ENCODE data around the gene ACAA2.
A peak's percentile ranks its signal among the peaks of the same experiment; 100 is the strongest.
"Not testable (repeated sequence)": the region's sequence is repeated elsewhere in the genome, so short reads cannot be mapped to it uniquely, and the experiment has no call there.

ACAA2 gene

DNA sequence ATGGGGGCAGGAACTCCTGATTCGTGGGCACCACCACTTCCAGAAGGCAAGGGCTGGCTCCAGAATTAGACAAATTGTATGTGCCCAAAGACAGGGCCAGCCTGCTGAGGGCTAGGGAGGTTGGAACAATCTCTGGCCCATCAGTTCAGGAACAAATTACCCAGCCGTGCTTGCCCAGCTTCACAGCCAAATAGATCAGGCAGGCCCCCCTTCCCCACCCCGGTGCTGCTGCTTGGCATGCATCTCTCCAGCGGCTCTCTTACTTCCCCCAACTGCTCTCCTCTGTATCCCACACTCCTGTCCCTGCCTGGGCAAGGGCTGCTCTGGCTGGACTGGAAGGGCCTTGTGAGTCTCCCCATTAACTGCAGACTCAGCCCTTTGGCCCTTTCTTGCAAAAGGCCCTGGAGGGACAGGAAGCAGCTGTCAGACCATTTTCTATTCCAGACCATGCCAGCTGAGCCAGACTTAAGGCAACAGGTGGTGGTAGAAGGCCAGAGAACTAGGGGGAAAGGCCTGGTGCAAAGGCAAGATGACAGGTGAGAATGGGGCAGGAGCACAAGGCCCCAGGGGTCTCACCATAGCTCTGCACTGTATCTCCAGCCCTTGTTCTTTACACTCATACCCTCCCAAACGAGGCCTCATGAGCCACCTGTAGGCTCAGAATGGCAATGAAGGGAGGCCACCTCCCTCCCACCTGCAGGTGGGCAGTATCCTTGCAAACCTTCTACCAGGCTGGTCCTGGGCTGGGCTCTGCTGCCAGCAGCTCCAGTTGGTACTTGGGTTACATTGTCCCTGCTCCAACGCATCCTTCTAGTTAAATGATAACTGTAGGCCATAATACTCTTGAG lies 30.7 kb upstream of the ACAA2 start:
- H3K9me3 ChIP-seq (ENCODE audit: control insufficient read depth, low read length) = no peaks in the 10 kb centered on the region
- no peak overlapping the region for H3K4me3 ChIP-seq (ENCODE audit: low read length)
- DNase-seq (ENCODE audit: low read depth) = no peak
- peaks cover 26% of the 10 kb centered on the region for H3K4me1 ChIP-seq (ENCODE audit: control insufficient read depth, insufficient read depth, low read length)
- no peak overlapping the region for H3K9ac ChIP-seq (ENCODE audit: low read length)
- H3K36me3 ChIP-seq (ENCODE audit: control insufficient read depth, insufficient read depth, low read length, severe bottlenecking) = no peaks in the 10 kb centered on the region
- peaks cover 6% of the 10 kb centered on the region for H3K27me3 ChIP-seq (replicated peaks; ENCODE audit: control insufficient read depth, insufficient read depth, low read length)

DNA sequence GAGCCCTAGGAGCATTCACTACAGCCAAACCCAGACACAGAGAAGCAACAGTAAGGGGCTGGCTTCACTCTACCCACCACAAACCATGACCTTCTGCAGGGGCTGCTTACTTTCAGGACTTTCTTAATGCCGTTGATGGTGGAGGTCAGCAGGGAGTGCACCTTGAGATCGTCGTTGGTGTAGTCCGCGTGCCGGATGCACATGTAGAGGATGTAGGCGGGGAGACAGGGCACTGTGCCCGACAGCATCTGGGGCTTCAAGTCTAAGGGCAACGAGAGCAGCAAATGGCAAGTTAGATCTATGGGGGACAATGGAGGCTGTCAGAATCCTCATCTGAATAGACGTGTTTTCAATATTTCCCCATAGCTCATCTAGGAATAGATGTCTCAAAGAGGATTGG lies 29.8 kb upstream of the ACAA2 start:
- no peak for DNase-seq (ENCODE audit: low read depth)
- Histone ChIP-seq H3K4me1 (ENCODE audit: control insufficient read depth, insufficient read depth, low read length) (peaks cover 26% of the 10 kb centered on the region), H3K9ac (ENCODE audit: low read length) (no peak overlapping the region), H3K36me3 (ENCODE audit: control insufficient read depth, insufficient read depth, low read length, severe bottlenecking) (no peaks in the 10 kb centered on the region), H3K4me3 (ENCODE audit: low read length) (no peak overlapping the region), H3K27me3 (replicated peaks; ENCODE audit: control insufficient read depth, insufficient read depth, low read length) (no peaks in the 10 kb centered on the region), H3K9me3 (ENCODE audit: control insufficient read depth, low read length) (no peaks in the 10 kb centered on the region)

DNA sequence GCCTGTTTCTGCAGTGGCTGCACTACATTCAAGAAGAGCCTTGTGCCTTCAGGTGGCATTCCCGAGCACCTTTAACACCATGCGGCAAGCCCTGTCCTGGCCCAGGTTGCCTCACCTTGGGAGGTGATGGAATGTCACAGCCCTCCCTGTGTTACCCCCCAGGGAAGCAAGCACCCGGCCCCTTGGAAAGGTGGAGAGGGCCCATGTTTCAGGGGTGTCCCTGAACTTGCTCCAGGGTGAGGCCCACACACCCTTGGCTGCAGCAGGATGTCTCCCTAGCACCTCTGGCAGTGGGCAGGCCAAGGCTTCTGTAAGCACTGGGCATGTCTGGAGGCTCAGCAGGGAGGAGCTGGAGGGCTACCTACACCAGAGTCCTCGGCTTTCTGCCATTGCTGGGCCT lies 29.3 kb upstream of the ACAA2 start:
- Histone ChIP-seq H3K36me3 (ENCODE audit: control insufficient read depth, insufficient read depth, low read length, severe bottlenecking) (no peaks in the 10 kb centered on the region), H3K9ac (ENCODE audit: low read length) (no peak overlapping the region), H3K4me3 (ENCODE audit: low read length) (no peak overlapping the region), H3K9me3 (ENCODE audit: control insufficient read depth, low read length) (no peaks in the 10 kb centered on the region), H3K4me1 (ENCODE audit: control insufficient read depth, insufficient read depth, low read length) (peaks cover 26% of the 10 kb centered on the region), H3K27me3 (replicated peaks; ENCODE audit: control insufficient read depth, insufficient read depth, low read length) (no peaks in the 10 kb centered on the region)
- DNase-seq (ENCODE audit: low read depth) = no peak

DNA sequence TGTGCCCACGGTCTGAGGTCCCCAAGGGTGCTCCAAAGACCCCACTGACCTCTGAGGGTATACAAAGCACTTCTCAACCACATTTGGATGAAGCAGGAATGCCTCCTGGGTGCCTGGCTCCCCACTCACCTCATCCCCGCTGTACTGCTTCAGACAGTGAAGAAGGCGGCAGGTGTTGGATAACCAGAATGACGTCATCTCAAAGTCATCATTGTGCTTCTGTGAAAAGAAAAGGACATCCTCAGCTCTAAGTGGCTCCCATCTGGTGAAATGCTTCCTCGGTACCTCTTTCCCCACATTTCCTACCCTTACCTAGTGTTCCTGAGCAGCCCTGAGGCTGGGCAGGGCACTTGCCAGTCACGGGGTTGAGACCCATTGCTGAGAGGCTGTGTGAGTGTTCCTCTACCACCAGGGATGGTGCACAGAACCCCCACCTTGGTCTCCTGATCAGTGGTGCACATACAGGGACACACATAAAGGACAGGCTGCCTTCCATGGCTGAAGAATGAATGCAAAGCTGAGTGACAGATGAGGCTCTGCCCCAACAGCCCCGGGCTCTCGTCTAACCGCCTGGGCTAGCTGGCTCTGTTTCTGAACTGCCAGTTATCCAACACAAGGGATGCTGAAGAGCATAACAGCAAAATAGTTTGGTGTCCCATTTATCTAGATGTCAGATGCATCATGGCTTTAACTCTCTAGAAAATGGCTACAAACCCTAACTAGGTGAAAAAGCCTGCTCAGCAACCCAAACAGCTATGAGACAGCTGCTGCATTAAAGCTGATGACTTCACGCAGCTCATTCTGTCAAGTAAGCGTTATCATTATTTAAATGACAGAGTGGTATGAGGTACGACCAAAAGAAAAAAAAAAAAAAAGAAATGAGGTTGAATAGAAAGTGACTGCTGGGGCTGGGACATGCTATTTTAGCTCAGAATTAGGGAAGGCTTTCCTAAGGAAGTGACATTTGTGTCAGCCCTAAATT lies 28.2 kb upstream of the ACAA2 start:
- H3K4me3 ChIP-seq (ENCODE audit: low read length) = no peak overlapping the region
- H3K4me1 ChIP-seq (ENCODE audit: control insufficient read depth, insufficient read depth, low read length) = peaks cover 26% of the 10 kb centered on the region
- H3K36me3 ChIP-seq (ENCODE audit: control insufficient read depth, insufficient read depth, low read length, severe bottlenecking) = no peaks in the 10 kb centered on the region
- no peaks in the 10 kb centered on the region for H3K27me3 ChIP-seq (replicated peaks; ENCODE audit: control insufficient read depth, insufficient read depth, low read length)
- DNase-seq (ENCODE audit: low read depth) = no peak
- H3K9me3 ChIP-seq (ENCODE audit: control insufficient read depth, low read length) = no peaks in the 10 kb centered on the region
- no peak overlapping the region for H3K9ac ChIP-seq (ENCODE audit: low read length)

DNA sequence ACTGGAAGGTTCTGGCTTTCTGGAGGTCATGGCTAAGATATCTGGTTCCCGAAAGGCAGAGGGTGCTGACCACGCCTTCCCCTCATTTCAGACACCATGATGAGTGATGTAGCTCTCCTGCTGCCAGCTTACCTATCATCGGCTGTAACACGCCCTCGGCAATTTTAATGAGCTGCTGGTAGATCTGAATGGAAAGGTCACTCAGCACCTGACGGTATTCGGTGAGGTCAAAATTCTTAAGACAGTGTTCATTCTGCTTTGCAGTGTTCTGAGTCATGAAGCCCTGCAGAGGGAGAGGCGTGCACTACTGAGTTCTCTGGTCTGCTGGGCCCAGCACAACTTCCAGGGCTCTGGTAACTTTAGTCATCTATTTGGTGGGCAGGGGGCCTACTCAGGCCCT lies 25.7 kb upstream of the ACAA2 start:
- H3K27me3 ChIP-seq (replicated peaks; ENCODE audit: control insufficient read depth, insufficient read depth, low read length) = no peaks in the 10 kb centered on the region
- no peaks in the 10 kb centered on the region for H3K9me3 ChIP-seq (ENCODE audit: control insufficient read depth, low read length)
- no peak overlapping the region for H3K9ac ChIP-seq (ENCODE audit: low read length)
- H3K4me1 ChIP-seq (ENCODE audit: control insufficient read depth, insufficient read depth, low read length) = peaks cover 34% of the 10 kb centered on the region
- DNase-seq (ENCODE audit: low read depth) = no peak
- no peak overlapping the region for H3K4me3 ChIP-seq (ENCODE audit: low read length)
- no peaks in the 10 kb centered on the region for H3K36me3 ChIP-seq (ENCODE audit: control insufficient read depth, insufficient read depth, low read length, severe bottlenecking)

DNA sequence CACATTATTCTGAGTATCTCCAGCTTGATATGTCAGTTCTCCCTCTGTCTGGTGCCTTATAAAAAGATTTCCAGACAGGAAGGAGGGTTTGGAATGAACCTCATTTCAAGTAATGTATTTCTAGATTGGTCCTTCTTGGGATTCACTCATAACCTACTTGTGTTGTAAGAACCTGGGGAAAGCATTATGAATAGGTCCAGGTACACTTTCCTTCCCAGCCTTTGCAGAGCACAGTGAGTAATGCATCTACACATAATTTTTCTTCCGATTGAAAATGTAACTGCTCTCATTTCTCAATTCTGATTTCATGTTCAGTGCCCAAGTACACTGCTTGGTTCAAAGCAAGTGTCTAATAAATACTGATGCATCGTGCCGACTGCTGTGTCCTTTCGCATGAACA lies 25.0 kb upstream of the ACAA2 start:
- H3K36me3 ChIP-seq (ENCODE audit: control insufficient read depth, insufficient read depth, low read length, severe bottlenecking) = no peaks in the 10 kb centered on the region
- H3K4me3 ChIP-seq (ENCODE audit: low read length) = no peak overlapping the region
- DNase-seq (ENCODE audit: low read depth) = no peak
- no peaks in the 10 kb centered on the region for H3K9me3 ChIP-seq (ENCODE audit: control insufficient read depth, low read length)
- H3K4me1 ChIP-seq (ENCODE audit: control insufficient read depth, insufficient read depth, low read length) = peaks cover 37% of the 10 kb centered on the region
- H3K9ac ChIP-seq (ENCODE audit: low read length) = no peak overlapping the region
- H3K27me3 ChIP-seq (replicated peaks; ENCODE audit: control insufficient read depth, insufficient read depth, low read length) = no peaks in the 10 kb centered on the region

DNA sequence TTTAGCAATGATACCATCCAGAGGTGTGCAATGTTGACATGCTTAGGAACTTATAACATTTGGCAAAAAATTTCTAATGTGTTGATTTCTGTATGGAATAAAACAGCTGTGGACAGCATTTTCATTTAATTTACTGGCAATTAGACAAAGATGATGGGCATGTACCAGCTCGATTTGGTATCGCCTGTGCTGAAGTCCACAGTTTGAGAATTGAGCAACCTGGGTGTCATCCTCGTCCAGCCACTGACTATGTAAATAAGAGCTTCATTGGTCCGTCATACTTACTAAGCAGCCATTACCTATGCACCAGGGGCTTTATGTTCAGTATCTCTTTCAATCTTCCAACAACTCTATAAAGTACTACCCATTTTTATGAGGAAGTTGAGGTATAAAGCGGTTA lies 24.6 kb upstream of the ACAA2 start:
- DNase-seq (ENCODE audit: low read depth) = no peak
- Histone ChIP-seq H3K4me1 (ENCODE audit: control insufficient read depth, insufficient read depth, low read length) (peaks cover 41% of the 10 kb centered on the region), H3K9ac (ENCODE audit: low read length) (no peak overlapping the region)

DNA sequence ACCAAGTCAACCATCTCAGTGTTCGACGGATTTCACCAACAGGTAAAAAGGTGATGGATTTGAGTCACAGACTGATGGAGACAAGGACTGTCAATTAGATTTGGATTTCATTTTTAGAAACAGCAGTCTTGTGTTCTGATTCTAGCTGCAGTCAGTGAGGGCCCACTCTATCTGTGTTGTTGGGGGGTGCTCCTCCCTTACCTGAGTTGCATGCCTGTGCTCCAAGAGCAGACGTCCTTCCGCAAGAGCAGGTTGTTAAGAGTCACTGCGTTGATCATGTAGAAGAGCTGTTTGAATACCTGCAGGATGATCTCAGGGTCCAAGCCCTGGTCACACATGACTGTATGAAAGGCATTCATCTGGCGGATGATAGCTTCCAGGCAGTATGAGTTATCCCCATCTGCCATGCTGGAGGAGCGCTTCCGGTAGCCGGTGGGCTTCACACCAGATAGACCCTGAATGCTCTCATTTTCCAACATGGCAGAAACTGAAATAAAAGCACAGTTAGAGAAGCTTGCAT lies 24.0 kb upstream of the ACAA2 start:
- H3K4me1 ChIP-seq (ENCODE audit: control insufficient read depth, insufficient read depth, low read length) = peaks cover 46% of the 10 kb centered on the region
- H3K27me3 ChIP-seq (replicated peaks; ENCODE audit: control insufficient read depth, insufficient read depth, low read length); H3K36me3 ChIP-seq (ENCODE audit: control insufficient read depth, insufficient read depth, low read length, severe bottlenecking); H3K9ac ChIP-seq (ENCODE audit: low read length); H3K4me3 ChIP-seq (ENCODE audit: low read length); DNase-seq (ENCODE audit: low read depth); H3K9me3 ChIP-seq (ENCODE audit: control insufficient read depth, low read length): not testable (repeated sequence)

More for the DNA sequence above, 24.6 kb upstream of the ACAA2 start:
- Histone ChIP-seq H3K36me3 (ENCODE audit: control insufficient read depth, insufficient read depth, low read length, severe bottlenecking) (no peaks in the 10 kb centered on the region), H3K4me3 (ENCODE audit: low read length) (no peak overlapping the region), H3K9me3 (ENCODE audit: control insufficient read depth, low read length) (no peaks in the 10 kb centered on the region), H3K27me3 (replicated peaks; ENCODE audit: control insufficient read depth, insufficient read depth, low read length) (no peaks in the 10 kb centered on the region)

DNA sequence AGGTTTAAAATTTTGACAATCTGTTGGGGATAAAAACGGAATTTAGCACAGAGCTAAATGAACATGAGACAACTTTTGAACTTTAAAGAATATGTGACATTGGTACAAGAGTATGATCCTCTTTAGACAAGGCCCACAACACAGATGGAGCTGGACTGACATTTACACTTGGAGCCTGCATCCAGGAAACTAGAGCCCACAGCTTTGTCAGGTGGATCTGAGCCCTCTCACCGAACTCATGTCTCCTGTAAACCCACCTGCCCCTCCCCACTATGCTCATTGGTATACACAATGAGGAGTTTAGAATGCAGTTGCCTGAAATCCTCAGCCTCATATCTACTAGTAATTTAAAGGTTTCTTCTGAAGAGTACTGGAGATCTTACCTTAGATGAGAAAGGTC lies 22.1 kb upstream of the ACAA2 start:
- no peak for DNase-seq (ENCODE audit: low read depth)
- no peak overlapping the region for H3K4me3 ChIP-seq (ENCODE audit: low read length)
- peaks cover 43% of the 10 kb centered on the region for H3K4me1 ChIP-seq (ENCODE audit: control insufficient read depth, insufficient read depth, low read length)
- peaks cover 3% of the 10 kb centered on the region for H3K9me3 ChIP-seq (ENCODE audit: control insufficient read depth, low read length)
- no peak overlapping the region for H3K9ac ChIP-seq (ENCODE audit: low read length)
- no peaks in the 10 kb centered on the region for H3K36me3 ChIP-seq (ENCODE audit: control insufficient read depth, insufficient read depth, low read length, severe bottlenecking)
- H3K27me3 ChIP-seq (replicated peaks; ENCODE audit: control insufficient read depth, insufficient read depth, low read length) = no peaks in the 10 kb centered on the region

DNA sequence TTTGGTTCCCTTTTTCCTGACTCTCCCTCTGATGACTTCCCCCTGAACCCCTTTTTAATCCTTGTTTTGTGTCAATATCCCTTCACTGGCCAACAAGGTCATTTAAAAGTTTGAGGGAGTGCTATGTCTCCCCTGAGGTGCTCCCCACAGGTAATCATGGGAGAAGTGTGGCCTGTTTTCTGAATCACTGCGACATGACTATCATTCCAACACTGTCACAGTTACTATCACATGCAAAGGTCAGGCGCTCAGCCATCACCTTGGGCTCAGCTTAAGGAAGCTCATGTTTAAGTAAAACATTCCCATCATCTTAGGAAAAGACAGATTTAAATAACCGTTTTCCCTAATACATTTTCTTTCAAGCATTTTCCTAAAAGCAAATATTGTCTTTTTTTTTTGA lies 20.9 kb upstream of the ACAA2 start:
- Histone ChIP-seq H3K4me3 (ENCODE audit: low read length) (no peak overlapping the region), H3K27me3 (replicated peaks; ENCODE audit: control insufficient read depth, insufficient read depth, low read length) (no peaks in the 10 kb centered on the region), H3K9ac (ENCODE audit: low read length) (peak overlapping the region; percentile 64)

DNA sequence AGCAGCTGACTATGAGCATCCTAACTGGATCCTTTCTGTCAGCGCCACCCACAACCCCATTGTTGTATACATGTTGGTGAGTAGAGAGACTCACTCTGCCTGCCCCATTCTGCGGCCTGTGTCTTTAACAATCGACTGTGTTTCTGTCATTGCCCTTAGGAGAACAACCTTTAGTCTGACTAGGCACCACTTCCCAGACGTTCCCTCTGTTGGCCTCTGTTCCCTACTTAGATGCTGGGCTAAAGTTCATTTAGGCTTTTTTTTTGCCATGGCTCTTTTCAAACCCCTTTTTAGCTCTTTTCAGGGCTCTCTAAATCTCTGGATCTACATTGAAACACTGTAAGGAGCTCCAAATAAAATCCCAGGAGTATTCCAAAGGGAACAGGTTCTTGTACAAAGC lies 20.5 kb upstream of the ACAA2 start:
- Histone ChIP-seq H3K36me3 (ENCODE audit: control insufficient read depth, insufficient read depth, low read length, severe bottlenecking) (no peaks in the 10 kb centered on the region), H3K4me1 (ENCODE audit: control insufficient read depth, insufficient read depth, low read length) (peaks cover 31% of the 10 kb centered on the region), H3K27me3 (replicated peaks; ENCODE audit: control insufficient read depth, insufficient read depth, low read length) (no peaks in the 10 kb centered on the region), H3K9ac (ENCODE audit: low read length) (peak overlapping the region; percentile 64), H3K9me3 (ENCODE audit: control insufficient read depth, low read length) (peaks cover 3% of the 10 kb centered on the region), H3K4me3 (ENCODE audit: low read length) (no peak overlapping the region)
- DNase-seq (ENCODE audit: low read depth) = no peak

More for the DNA sequence above, 20.9 kb upstream of the ACAA2 start:
- Histone ChIP-seq H3K4me1 (ENCODE audit: control insufficient read depth, insufficient read depth, low read length) (peaks cover 32% of the 10 kb centered on the region), H3K36me3 (ENCODE audit: control insufficient read depth, insufficient read depth, low read length, severe bottlenecking) (no peaks in the 10 kb centered on the region), H3K9me3 (ENCODE audit: control insufficient read depth, low read length) (peaks cover 3% of the 10 kb centered on the region)
- no peak for DNase-seq (ENCODE audit: low read depth)

Data from adipocyte (in vitro differentiated cells).